K562 (cell line): Measurements from ENCODE around the gene LAP3. TPM values are rescaled to one million over a fixed set of nuclear protein-coding genes. Genes with fewer than 3 reads are reported as not detected.

Experiments
- ARHGAP35 ChIP-seq: fragments of 450-650 bp; IDR thresholded peaks from 2 replicates; pipeline ENCODE4 v1.6.1; 2018; ENCODE audit not compliant: partially characterized antibody
- GMEB1 ChIP-seq: fragments of 250-450 bp; sonication (Bioruptor Pico); IDR thresholded peaks from 2 replicates; pipeline ENCODE4 v1.4.0; 2020; ENCODE audit warnings: mild to moderate bottlenecking
- HBP1 ChIP-seq: fragments of 450-650 bp; formaldehyde crosslinking; IDR thresholded peaks from 2 replicates; pipeline ENCODE4 v1.4.0; 2022; ENCODE audit warnings: missing genetic modification characterization
- HDAC6 ChIP-seq: IDR thresholded peaks from 2 replicates; pipeline ENCODE4 v1.6.1; 2012; ENCODE audit warnings: low read depth, mild to moderate bottlenecking, control low read depth, inconsistent platforms, low read length, moderate library complexity
- HSF4 ChIP-seq: fragments of 250-450 bp; sonication (Bioruptor Pico); IDR thresholded peaks from 2 replicates; pipeline ENCODE4 v2.1.2; 2022; ENCODE audit warnings: mild to moderate bottlenecking, moderate library complexity, borderline replicate concordance
- PHF20 ChIP-seq: fragments of 450-650 bp; IDR thresholded peaks from 2 replicates; pipeline ENCODE4 v1.6.1; 2018; ENCODE audit not compliant: partially characterized antibody
- PRMT5 ChIP-seq: sonication (generic); formaldehyde crosslinking; IDR thresholded peaks from 2 replicates; pipeline ENCODE4 v1.5.0; 2020; ENCODE audit warnings: missing genetic modification reagents
- THAP12 ChIP-seq: fragments of 250-450 bp; sonication (Bioruptor Pico); IDR thresholded peaks from 2 replicates; pipeline ENCODE4 v1.9.0; 2021; ENCODE audit warnings: mild to moderate bottlenecking, inconsistent platforms
- ZNF76 ChIP-seq: fragments of 250-450 bp; sonication (Bioruptor Pico); IDR thresholded peaks from 2 replicates; pipeline ENCODE4 v1.4.0; 2020; ENCODE audit warnings: mild to moderate bottlenecking, moderate library complexity, borderline replicate concordance
- polyA plus RNA-seq, 8 experiments: library from polyadenylated mRNA; depleted of rRNA in 4 of 8; stranded (reverse) in 5 of 8; unstranded in 3 of 8; fragments of >200 nt; fragmentation: Nextera tagmentation in 2 of 8; fragmentation: Illumina TruSeq in 1 of 8; extraction: Ambion mirVana in 2 of 8; extraction: Trizol in 1 of 8; gene quantifications; 2 replicates each; pipeline versions ENCODE4 v1.2.1 to v1.2.3, GENCODE V29; 2011 to 2014; ENCODE audit warnings: inconsistent platforms in 1 of 8, missing spikeins in 1 of 8
- total RNA-seq, 7 experiments: library from RNA; depleted of rRNA in 6 of 7; stranded (reverse); fragments of >200 nt in 6 of 7; fragmentation: Illumina TruSeq in 2 of 7; extraction: Trizol in 2 of 7; gene quantifications; 2 replicates each; pipeline versions ENCODE4 v1.2.1 to v1.2.3, GENCODE V29; 2011 to 2021; ENCODE audit warnings: low replicate concordance in 1 of 7

Gene LAP3
- total and polyA plus RNA-seq, 9 of the 15 experiments (the other 6 are each of a cell fraction or from before 2014, with no cell fraction given): 82.3 to 170 (median 107) TPM

- TF ChIP-seq THAP12 (CRISPR knock-in tag): no peak
- TF ChIP-seq HSF4 (CRISPR knock-in tag): no peak
- TF ChIP-seq PHF20: no peak
- TF ChIP-seq HBP1 (CRISPR knock-in tag): no peak
- TF ChIP-seq GMEB1 (CRISPR knock-in tag): no peak
- no peak for TF ChIP-seq ZNF76 (CRISPR knock-in tag)
- TF ChIP-seq ARHGAP35: no peak
- TF ChIP-seq PRMT5: no peak
- no peak for TF ChIP-seq HDAC6
Measured at GRCh38 chr4:17635056-17635455, 58.1 kb downstream of the LAP3 start (continued).
